AML-193 (cell line): ENCODE data around the gene GCDH.
"Not testable (repeated sequence)": the region's sequence is repeated elsewhere in the genome, so short reads cannot be mapped to it uniquely, and the experiment has no call there.

ENCODE experiments used
- DNase-seq, 2 experiments: peaks; one replicate each; lab custom pipeline; 2025; lab: John Stamatoyannopoulos, UW

The GCDH gene

DNA sequence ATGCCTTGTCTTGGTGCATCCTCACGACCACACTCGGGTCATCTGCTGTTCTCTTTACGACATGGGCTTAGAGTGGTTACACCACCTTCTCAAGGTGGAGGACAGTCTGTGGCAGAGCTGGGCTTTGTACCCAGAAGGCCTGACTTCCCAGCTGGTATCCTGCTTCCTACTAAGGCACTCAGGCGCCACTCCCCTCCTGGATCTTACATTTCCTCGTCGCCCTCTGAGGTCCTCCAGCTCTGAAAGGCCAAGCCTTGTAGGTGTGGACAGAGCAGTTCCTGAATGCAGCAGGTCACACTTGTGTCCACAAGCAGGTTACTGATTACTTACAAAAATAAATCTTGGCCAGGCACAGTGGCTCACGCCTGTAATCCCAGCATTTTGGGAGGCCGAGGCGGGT is 16.2 kb downstream of the GCDH start:
- DNase-seq: no peak

DNA sequence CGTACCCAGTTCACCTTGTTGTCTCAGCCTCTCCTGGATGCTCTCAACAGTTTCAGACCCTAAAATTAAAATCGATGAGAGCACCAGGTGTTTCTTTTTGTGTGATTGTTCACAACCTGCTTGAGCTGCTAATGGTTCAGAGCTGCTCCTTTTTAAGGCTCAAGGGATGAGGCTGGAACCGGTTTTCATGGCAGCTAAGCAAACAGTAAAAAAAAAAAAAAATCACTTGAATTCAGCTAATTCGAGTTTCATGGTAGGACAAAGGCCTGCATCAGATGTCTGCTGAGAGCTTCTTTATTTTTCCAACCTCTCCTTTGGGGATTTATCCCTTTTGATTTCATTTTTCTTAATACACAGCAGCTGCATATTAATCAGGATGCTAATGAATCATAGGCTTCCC is 21.6 kb downstream of the GCDH start:
- DNase-seq: no peak

DNA sequence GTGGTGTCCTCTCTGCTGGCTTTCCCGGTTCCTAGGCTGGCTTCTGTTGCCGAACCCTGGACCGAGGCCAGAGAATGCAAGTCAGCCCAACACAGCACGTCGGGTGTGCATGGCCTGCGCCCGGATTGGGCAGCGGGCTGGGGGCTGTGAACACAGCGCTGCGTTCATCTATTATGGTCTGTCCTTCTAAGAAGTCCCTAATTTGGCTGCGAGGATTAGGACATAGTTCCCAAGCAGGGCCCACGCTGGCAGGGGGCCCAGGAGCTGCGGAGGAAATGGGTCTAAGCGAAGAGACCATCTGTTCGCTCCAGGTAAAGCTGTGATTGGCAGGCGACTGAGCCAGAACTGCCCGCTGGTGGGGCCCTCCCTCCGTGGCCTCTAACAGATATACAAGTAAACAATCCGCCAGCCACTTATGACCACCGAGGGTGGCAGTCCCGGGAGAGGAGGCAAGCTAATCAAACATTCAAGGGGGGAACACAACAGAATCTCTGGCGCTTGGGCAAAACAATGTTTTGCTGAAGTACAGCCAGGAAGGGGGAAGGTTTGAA is 22.1 kb downstream of the GCDH start:
- DNase-seq: no peak

DNA sequence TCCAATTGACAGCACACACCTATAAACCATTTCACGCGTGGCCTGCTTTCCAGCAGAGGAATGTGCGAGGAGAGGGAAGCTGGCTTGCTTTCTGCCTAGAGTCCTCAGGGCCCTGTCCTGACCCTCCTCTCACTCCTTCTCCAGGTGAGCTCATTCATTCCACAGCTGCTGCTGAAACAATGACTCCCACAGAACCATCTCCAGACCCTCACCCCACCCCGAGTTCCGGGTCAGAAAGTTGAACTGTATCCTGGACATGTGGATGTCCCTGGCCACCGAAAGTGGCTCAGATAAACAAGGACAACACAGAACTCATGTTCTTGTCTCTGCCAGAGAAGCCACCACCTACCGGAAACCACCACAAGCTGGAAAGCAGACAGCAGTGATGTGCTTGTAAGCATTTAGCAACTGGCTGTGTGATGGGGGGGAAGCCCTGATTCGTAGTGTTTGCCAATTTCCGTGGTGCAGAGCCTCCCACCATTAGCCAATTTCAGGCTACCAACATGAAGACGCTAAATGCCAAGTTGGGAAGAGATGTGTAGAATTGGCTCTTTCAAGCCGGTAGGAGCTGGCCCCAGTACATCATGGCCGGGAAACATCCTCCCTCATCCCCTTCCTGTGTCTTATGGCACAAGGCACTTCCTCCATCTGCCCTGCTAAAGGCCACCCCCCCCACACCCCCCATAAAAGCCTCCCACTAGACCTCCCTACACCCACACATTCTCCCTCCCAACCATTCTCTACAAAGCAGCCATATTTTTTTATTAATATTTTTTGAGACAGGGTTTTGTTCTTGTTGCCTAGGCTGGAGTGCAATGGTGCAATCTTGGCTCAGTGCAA is 23.1 kb downstream of the GCDH start:
- peak; percentile 94 to 96 for DNase-seq

DNA sequence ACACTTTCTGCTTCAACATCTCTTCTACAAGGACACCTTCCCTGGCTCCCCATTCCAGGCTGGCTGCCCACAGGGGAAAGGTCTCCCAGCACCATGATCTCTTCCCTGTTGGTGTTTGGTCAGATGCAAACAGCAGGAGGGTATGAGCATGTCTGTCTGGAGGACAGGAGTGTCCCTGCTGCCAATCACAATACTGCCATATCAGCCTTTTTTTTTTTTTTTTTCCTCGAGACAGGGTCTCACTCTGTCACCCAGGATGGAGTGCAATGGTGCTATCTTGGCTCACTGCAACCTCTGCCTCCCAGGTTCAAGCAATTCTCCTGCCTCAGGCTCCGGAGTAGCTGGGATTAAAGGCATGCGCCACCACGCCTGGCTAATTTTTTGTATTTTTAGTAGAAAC is 24.9 kb downstream of the GCDH start:
- not testable (repeated sequence) for DNase-seq

DNA sequence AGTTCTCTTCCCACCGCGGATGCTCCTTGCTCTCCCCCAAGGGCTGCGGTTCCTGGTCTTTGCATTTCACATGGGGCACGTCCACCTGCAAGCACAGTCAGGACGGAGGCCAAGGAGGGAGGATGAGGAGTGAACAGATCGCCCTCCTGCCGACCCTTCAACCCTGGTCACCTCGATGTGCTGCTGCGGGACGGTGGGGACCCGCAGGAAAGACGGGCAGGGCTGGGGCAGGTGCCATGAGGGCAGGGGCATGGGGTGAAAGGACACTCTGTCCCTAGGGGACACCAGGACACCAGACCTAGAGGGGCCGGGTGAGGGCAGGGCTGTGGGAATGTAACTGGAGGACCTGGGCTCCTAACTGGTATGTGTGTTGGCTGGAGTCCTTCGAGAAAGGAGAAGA is 27.3 kb downstream of the GCDH start:
- no peak for DNase-seq

DNA sequence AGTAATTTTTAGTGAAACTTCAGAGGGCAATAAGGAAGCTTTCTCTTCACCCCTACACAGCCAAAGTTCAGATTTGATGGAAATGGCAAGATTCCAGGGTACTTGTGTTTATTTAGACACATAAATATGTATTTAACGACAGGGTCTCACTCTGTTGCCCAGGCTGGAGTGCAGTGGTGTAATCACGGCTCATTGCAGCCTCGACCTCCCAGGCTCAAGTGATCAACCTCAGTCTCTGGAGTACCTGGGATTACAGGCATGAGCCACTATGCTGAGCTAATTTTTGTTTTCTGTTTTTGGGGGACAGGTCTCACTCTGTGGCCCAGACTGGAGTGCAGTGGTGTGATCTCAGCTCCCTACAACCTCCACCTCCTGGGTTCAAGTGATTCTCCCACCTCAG is 30.1 kb downstream of the GCDH start:
- no peak for DNase-seq

DNA sequence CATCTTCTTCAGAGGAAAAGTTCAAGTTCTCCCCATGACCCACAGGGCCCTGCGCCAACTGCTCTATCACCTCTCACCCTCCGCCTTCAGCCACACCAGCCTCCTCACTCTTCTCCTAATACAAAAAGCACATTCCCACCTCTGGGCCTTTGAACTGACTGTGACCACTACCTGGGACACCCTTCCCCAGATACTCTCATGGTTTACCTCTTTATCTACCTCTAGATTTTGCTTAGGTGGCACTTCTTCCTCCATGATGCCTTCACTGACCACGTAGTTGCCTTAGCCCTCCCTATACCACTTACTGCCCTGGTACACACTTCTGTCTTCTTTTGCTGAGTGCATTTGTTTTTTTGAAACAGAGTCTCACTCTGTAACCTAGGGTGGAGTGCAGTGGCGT is 32.0 kb downstream of the GCDH start:
- no peak for DNase-seq

DNA sequence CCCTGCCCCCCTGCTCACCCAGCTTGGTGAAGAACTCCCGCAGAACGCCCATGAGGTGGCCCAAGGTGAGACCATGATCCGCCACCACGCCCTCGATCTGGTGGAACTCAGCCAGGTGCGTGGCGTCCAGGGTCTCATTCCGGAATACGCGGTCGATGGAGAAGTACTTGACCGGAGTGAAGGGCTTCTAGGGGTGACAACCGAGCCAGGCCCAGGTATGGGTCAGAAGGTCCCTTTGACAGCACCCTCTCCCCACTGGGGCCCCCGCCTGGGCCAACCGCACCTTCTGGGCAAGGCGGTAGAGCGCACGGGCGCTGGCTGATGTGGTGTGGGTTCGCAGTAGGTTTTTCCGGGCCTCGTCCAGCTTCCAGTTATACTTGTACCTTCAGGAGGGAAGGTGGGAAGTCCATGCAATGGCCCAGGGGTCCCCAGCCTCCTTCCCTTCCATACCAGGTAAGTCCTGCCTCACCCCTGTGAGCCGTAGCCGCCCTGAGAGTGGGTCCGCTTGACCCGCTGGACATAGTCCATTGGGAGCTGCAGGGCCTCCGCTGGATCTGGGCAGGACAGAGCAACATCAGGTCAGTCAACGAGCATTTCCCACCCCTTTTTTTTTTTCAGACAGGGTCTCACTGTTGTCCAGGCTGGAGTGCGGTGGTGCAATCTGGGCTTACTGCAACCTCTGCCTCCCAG is 33.8 kb downstream of the GCDH start:
- DNase-seq: no peak

DNA sequence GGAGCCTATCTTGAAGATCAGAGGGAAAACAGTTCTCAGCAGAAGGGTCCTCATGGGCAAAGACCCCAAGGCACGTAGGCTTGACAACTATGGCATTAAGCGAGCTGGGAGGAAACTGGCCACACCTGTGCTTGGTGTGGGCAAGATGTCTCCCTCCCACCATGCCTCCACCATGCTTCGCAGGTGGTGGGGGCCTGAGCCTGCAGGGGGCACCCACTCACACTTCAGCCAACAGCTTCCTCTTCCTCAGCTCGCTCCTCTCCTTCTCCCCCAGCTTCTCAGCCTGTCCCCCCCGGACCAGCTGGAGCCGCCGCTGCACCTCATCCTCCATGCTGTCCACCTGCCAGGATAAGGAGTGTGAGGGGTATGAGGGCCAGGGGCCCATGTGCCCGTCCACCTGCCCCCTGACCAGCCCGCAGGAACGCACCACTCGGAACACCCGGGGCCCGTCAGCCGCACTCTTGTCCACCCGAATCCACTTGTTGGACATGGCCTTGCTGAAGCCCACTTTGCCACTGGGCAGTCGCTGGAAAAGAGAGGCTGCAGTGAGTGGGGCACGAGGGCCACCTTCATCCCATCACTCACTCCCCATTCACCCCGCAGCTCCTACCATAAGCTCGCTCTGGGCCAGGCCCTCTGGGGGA is 39.2 kb downstream of the GCDH start:
- no peak for DNase-seq

DNA sequence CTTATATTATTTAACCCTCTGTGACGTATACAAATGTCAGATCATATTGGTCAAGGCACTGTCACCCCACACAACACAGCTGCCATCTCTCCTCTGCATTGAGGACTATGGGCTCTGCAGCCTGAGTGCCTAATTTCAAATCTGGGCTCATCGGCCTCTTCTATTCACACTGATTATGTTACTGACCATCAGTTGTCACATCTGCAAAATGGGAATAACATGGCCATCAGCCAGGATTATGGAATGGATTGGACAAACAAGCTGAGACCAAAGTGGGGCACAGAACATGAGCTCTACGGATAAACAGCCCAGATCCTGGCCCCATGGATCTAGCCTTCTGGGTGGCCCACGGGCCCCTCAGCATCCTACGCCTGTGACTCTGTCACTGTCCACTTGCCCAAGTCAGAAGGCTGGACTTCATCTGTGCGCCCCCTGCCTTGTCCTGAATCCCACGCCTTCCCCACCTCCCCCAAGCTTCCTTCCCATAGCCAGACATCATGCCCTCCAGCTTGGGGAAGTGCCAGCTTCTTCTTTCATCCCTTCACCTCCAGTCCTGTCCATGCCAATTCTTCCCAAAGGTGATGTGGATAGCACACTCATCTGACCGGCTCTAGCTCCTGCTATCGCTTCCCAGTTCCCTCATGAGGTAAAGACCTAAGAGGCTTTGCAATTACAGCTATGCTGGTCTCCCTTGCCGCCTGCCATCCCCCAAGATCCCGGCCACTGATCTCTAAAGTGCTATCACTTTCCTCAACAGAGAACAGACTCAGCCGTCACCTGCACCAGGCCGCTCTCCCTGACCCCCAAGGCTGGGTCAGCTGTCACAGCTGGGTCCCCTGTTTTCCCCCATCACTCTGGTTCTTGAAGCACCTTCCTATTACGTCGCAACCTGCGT is 41.7 kb downstream of the GCDH start:
- no peak for DNase-seq

DNA sequence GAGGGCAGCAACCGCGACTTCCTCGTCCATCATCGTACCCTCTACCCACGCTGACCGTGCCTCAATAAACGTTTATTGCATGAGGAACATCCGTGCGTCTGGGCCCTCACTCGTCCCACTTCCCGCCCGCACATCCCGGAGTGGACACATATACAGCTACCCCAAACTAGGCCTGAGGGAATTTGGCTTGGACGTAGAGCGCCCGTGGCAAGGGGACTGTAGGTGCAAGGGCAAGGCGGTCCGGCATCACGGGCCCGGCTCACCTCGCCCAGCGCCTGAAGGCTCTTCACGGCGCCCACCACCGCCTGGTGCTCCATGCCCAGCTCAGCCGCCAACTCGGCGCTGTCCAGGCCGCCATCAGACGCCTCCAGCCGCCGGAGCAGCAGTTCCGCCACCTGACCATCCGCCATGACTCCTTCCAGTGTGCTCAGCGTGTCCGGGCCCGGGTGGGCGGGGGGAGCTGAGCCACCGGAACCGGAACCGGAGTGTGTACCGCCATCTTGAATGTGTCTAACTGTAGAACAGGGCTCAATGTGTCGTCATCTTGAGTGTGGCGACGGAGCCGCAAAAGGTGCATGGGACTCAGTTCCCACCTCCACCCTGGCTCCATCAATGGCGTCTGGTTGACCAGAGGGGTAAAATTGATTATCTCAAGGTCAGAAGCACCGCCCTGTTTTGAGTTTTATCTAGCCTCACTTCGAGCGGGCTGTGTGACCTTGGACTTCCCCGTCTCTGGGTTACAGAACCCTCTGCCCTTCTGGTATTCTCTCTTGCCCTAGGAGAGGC is 42.5 kb downstream of the GCDH start, which contains the start of gene FARSA:
Gene FARSA, minus strand, starts transcription at position 425 of the 786 bp plus-strand sequence. Its CDS starts 15 bp downstream, at position 410.
- DNase-seq: peak; percentile 76 to 79

DNA sequence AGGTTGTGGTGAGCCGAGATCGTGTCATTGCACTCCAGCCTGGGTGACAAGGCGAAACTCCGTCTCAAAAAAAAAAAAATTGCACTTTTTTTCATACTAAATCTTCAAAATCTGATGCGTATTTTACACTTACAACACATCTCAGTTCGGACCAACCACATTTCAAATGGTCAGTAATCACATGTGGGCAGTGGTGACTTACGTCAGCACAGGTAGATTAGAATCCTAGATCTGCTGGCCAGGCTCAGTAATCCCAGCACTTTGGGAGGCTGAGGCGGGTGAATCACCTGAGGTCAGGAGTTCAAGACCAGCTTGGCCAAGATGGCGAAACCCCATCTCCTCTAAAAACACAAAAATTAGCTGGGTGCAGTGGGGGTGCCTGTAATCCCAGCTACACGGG is 44.1 kb downstream of the GCDH start:
- no peak for DNase-seq

DNA sequence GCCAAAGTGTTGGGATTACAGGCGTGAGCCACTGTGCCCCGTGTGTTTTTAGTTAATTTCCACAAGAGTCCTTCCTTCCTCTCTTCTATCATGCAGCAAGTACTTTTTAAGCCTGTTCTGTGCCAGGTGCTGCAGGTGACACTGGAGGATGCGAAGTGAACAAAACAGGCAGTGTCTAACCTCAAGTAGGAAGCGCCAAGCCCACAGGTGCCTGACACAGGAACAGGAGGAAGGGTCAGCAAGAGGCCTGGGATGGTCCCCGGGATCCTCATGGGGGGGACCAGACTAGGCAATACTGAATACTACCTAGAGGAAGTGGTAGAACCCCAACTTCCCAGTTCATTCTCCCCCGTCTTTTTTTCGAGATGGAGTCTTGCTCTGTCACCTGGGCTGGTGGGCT is 45.6 kb downstream of the GCDH start:
- no peak for DNase-seq

DNA sequence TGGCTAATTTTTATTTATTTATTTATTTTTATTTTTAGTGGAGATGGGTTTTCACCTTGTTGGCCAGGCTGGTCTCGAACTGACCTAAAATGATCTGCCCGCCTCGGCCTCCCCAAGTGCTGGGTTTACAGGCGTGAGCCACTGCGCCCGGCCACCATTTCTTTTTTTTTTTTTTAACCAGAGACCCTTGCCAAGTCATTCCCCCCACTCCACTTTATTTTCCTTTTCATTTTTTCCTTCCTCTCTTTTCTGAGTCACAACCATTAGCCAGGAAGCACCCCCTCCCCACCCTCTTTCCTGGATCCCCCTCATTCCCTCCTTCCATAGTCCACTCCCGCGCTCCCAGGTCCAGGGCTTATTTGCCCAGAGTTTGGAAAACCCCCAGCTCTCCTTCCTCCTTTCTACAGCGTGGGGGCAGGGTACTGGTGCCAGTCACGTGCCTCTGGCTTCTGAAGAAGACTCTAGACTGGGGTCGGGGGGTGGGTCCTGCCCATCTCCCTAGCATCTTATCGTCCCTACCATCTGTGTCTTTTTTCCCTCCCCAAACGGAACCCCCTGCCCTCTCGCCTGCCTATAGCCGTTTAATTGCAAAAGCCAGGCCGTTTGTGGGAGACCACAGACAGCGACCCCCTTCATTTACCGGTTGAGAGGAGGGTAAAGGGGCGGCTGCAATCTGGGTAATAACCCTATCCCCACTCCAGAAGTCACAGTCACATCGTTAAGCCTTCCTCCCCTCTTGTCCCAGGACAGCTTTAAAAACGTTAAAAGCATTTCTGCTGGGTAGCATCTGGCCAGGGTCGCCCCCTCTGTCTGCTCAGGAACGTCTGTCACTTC is 46.4 kb downstream of the GCDH start:
- peak; percentile 87 to 92 for DNase-seq

DNA sequence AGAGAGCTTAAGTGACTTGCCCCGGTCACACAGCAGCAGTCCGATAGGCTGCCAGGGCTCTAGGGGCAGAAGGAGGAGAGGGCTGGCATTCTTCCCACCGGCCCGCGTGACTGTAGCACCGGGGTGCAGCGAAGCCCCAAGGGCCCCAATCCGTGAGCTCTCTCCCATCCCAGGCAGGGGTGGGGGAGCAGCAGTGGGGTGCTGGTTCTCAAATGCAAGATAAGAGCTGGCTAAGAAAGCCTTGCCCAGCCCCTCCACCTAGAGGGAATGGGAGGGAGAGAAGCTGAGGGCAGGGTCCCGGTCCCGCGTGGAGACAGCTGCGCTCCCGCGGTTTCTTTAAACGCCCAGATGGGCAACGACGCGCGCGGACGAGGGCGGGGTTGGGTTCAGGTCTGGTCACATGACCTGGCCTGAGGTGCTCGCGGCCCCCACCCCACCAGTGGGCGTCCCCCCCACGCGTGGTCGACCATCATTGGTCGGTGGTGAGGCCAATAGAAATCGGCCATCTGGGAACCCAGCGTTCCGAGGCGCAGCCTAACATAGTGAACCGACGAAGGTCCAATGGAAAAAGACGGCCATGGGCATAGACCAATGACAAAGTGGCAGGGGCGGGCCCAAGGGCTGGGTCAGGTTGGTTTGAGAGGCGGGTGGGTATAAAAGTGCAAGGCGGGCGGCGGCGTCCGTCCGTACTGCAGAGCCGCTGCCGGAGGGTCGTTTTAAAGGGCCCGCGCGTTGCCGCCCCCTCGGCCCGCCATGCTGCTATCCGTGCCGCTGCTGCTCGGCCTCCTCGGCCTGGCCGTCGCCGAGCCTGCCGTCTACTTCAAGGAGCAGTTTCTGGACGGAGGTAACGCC is 47.2 kb downstream of the GCDH start, which contains the start of gene CALR:
Gene CALR, plus strand, starts transcription at position 683 of the 852 bp plus-strand sequence. Its CDS starts 71 bp downstream, at position 754.
- DNase-seq: peak; percentile 97 to 98

DNA sequence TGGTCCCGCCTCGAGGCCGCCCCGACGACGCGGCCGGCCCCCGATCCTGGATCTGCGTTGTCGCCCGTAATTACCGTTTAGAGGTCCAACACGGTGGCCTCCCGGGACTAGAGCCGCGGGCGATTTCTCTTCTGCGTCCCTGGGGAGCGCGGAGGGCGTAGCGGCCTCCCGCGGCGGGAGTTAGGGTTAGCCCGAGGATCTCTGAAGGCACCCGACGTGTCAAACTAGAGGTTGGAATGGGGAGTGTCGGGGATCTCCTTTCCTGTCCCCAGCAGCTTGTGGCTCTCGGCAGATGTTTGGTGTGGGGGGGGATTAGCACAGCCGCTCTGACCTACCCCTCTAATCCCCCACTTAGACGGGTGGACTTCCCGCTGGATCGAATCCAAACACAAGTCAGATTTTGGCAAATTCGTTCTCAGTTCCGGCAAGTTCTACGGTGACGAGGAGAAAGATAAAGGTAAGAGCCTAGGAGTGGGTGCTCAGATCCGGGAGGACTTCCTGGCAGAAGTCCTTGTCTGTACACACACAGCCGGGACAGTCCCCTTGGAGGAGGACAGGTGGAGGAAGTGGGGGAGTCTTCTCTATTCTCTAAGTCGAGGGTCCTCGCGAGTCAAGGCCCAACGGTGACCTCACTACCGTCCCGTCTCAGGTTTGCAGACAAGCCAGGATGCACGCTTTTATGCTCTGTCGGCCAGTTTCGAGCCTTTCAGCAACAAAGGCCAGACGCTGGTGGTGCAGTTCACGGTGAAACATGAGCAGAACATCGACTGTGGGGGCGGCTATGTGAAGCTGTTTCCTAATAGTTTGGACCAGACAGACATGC is 48.0 kb downstream of the GCDH start:
- DNase-seq: no peak

DNA sequence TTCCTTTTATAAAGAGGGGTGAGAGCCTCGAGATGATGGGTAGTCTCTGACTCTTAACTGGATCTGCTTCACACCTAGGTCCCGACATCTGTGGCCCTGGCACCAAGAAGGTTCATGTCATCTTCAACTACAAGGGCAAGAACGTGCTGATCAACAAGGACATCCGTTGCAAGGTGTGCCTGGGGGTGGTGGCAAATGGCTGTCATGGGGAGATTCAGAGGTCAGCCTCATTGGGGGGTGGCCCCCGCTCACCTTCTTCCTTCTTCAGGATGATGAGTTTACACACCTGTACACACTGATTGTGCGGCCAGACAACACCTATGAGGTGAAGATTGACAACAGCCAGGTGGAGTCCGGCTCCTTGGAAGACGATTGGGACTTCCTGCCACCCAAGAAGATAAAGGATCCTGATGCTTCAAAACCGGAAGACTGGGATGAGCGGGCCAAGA is 49.0 kb downstream of the GCDH start:
- no peak for DNase-seq
